SJCRH30 (cell line): ENCODE measurements around the gene MPHOSPH9. TPM values are rescaled to one million over a fixed set of nuclear protein-coding genes. Genes with fewer than 3 reads are reported as not detected.

ENCODE experiments used
- DNase-seq, 2 experiments: peaks; one replicate each; pipeline ENCODE4 v3.0.0-alpha.2; 2015 to 2020
- H3K27ac ChIP-seq: fragments of 250-450 bp; sonication (Bioruptor Pico); 2 replicates; pipeline ENCODE4 v1.5.1; 2020; ENCODE audit warnings: mild to moderate bottlenecking, moderate library complexity
- H3K27me3 ChIP-seq: fragments of 250-450 bp; sonication (Bioruptor Pico); 2 replicates; pipeline ENCODE4 v1.5.1; 2020; ENCODE audit warnings: mild to moderate bottlenecking, moderate library complexity
- H3K36me3 ChIP-seq: fragments of 250-450 bp; sonication (Bioruptor Pico); 2 replicates; pipeline ENCODE4 v1.5.1; 2020; ENCODE audit warnings: mild to moderate bottlenecking, moderate library complexity
- H3K4me1 ChIP-seq: fragments of 250-450 bp; sonication (Bioruptor Pico); 2 replicates; pipeline ENCODE4 v1.5.1; 2020; ENCODE audit warnings: mild to moderate bottlenecking, moderate library complexity
- H3K4me3 ChIP-seq: fragments of 250-450 bp; sonication (Bioruptor Pico); 2 replicates; pipeline ENCODE4 v1.5.1; 2020; ENCODE audit warnings: mild to moderate bottlenecking, moderate library complexity
- H3K9me3 ChIP-seq: fragments of 250-450 bp; sonication (Bioruptor Pico); replicated peaks from 2 replicates; pipeline ENCODE4 v1.5.1; 2020; ENCODE audit warnings: mild to moderate bottlenecking, moderate library complexity
- total RNA-seq: library from RNA; depleted of rRNA; stranded (reverse); fragments of >200 nt; shearing (Covaris generic); gene quantifications from 2 replicates; pipeline ENCODE4 v1.2.3, GENCODE V29; 2014

The MPHOSPH9 gene
- total RNA-seq, 1 experiment from 2014 or later, result 78.2 TPM

DNA sequence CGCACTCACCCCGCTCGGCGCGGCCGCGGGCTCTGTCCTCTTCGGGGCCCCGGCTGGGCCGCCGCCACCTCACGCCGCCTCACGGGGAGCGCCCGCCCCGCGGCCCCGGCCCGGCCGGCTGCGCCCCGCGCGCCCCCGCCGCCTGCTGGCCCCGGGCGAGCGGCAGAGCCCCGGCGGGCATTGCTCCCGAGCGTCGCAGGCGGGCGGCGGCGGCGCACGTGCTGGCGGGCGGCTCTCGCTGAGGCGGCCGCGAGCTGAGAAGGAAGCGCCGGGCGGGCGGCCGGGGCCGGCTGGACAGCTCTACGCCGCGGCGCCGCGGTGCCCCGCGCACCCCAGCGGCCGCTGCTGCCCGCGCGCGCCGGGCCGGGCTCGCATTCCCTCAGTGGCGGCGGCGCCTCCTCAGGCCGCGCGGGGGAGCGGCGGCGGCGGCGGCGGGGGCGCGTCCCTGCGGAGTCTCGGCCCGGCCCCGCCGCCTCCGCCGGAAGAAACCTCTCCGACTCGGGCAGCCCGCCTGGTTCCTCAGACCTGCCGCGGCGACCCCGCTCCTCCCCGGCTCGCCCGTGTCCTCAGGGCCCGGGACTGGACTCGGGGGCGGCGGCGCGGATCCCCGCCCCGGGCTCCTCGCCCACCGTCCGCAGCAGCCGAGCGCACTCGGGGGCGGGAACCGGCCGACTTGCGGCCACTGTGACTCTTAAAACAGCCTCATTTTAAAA lies 82.0 kb downstream of the MPHOSPH9 start, which contains the start of gene PITPNM2:
TSS of gene PITPNM2 (minus strand) at position 347 of the 713 bp plus-strand sequence. CDS start 116,500 bp downstream, outside the sequence.
- H3K9me3 ChIP-seq, result no peaks in the 10 kb centered on the region
- peak; percentile 37 to 66 for DNase-seq
- no peaks in the 10 kb centered on the region for H3K27me3 ChIP-seq
- peak within 1 kb of the TSS; percentile 71 for H3K4me3 ChIP-seq
- no peaks in the 10 kb centered on the region for H3K36me3 ChIP-seq
- H3K27ac ChIP-seq, result no peak within 1 kb of the TSS; the same call in 1 of the 2 replicates
- H3K4me1 ChIP-seq, result no peaks in the 10 kb centered on the region

DNA sequence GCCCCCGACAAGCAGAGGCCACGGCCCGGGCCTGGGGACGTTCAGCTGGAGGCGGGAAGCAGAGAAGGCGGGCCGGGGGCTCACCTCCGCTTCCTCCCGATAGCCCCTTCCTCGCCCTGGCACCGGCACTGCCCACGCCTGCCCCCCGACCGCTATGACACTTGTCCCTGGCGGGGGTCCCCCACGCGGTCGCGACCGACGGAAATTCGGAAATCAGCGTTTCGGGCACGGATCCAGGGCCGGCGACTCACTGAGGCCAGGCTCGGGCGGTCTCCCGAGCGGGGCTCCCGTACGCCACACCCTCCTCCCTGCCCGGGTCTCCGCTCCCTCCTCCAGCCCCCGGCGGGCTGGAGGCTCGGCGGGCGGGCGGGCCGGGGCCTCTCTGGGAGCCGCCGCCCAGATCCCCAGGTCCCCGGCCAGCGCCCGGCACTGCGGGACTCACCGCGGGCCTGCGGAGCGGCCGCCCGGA lies 82.6 kb downstream of the MPHOSPH9 start:
- peak overlapping the region; percentile 66 for H3K4me3 ChIP-seq
- no peaks in the 10 kb centered on the region for H3K36me3 ChIP-seq
- H3K9me3 ChIP-seq, result no peaks in the 10 kb centered on the region
- peak; percentile 43 to 51 for DNase-seq
- no peak overlapping the region for H3K27ac ChIP-seq
- no peaks in the 10 kb centered on the region for H3K27me3 ChIP-seq
- H3K4me1 ChIP-seq, result no peaks in the 10 kb centered on the region

DNA sequence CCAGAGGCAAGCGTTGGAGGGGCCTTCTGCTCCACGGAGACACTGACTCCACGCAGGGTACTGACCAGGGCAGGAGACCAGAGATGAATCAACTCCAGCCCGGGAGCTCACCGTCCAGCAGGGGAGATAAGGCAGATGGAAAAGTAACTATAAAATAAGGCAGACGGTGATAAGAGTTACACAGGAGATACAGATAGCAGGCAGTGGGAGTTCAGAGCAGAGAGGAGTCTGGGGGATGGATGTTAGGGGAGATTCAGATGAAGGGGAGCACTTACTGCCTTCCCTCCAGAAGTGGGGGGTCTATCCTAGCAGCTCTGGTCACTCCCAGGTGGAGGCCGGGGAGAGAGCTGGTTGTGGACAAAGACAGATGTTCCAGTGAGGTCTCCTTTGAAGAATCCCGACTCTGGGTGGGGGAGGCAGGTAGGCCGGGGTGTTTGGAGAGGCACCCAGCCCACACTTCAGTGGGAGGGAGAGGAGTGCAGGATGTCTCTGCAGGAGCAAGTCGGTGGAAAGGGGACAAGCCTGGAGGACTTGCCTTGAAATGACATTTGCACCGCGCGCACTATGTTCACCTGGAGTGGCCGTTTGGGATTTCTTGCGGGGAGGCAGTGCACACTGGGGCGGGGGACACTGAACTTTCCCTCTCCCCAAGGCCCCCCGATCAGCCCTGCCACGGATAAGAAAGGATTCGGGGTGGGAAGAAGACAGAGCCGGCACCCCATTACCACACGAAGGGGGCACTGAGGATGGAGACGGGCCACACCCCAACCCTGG lies 83.3 kb downstream of the MPHOSPH9 start:
- Histone ChIP-seq H3K4me1 (no peaks in the 10 kb centered on the region), H3K9me3 (no peaks in the 10 kb centered on the region), H3K27ac (no peak overlapping the region), H3K36me3 (no peaks in the 10 kb centered on the region), H3K27me3 (no peaks in the 10 kb centered on the region), H3K4me3 (peak overlapping the region; percentile 66)
- DNase-seq, result no peak

DNA sequence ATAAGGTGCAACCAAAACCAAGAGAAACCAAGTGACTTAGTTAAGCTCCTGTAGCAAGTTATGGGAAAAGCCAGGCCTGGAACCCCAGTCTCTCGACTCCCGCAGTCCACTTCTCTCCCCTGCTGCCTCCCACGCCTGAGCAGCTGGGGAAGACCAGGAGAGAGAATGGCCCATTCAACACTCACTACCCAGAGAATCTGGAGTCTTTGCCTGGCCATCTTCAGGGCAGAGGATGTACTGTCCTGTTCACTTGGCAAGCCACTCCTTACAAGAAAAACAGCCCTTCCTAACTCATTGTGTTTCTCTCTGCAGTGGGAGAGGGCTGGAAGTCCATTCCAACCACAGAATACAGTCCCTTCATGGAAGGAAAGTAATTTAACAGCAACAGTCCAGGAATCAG lies 83.9 kb downstream of the MPHOSPH9 start:
- DNase-seq, result no peak

DNA sequence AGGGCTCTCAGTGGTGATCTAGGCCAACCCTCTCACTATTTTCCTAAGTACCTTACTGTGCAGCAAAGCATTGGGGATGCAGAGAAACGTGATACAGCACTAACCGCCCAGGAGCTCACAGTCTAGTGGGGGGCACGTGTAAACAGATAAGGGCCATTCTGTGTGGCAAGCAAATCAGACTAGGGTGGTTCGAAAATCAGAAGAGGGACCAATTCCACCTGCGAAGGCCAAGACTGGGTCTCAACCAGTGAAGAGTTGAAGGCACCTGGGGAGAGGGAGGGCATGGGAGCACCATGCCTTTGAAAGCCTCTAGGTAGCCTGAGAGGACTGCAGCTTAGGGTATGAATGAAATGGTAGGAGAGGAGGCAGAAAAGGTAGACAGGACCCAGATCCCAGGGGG lies 84.3 kb downstream of the MPHOSPH9 start:
- no peaks in the 10 kb centered on the region for H3K27me3 ChIP-seq
- no peaks in the 10 kb centered on the region for H3K36me3 ChIP-seq
- H3K4me1 ChIP-seq, result no peaks in the 10 kb centered on the region
- H3K9me3 ChIP-seq, result no peaks in the 10 kb centered on the region
- H3K27ac ChIP-seq, result no peak overlapping the region
- DNase-seq, result no peak
- no peak overlapping the region for H3K4me3 ChIP-seq

More for the DNA sequence above, 83.9 kb downstream of the MPHOSPH9 start:
- Histone ChIP-seq H3K27me3 (no peaks in the 10 kb centered on the region), H3K27ac (no peak overlapping the region), H3K4me3 (no peak overlapping the region), H3K4me1 (no peaks in the 10 kb centered on the region), H3K9me3 (no peaks in the 10 kb centered on the region), H3K36me3 (no peaks in the 10 kb centered on the region)

DNA sequence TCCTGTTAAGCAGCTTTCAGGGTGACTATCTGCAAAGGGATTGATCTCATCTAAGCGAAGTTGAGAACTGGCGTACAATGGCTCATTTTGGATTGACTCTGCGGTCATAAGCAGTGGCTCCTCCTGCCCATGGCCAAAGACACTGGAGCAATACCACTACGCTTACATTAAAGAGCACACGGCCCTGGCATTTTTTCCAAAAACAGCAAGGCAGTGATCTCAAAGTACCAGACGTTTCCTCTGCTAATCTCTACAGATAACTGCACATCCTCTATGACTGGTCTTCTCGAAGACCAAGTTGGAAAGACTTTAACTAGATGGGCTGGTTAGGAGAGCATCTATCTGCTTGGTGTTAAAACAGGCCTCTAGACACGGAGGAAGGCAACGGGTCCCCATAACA lies 84.7 kb downstream of the MPHOSPH9 start:
- H3K4me3 ChIP-seq, result no peak overlapping the region
- H3K27me3 ChIP-seq, result no peaks in the 10 kb centered on the region
- H3K9me3 ChIP-seq, result no peaks in the 10 kb centered on the region
- no peaks in the 10 kb centered on the region for H3K36me3 ChIP-seq
- DNase-seq, result no peak
- H3K4me1 ChIP-seq, result no peaks in the 10 kb centered on the region
- no peak overlapping the region for H3K27ac ChIP-seq

DNA sequence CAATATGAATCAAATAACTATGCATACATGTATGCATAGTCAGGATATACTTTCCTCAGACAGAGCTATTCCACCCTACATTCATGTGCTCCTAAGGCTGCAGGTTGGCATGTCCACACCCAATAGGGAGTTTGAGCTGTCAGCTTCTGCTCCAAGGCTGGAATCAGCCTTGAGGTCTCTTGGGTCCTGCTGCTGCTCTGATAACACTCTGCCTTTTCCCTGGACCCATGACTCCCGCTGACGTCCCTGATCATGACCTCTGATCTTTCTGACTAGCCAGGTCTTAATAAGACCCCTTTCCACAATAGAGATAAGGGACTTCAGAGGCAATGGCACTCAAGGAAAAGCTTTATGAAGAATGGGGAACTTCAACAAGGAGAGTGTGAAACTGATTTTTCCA lies 87.7 kb downstream of the MPHOSPH9 start:
- no peak for DNase-seq
- Histone ChIP-seq H3K36me3 (no peaks in the 10 kb centered on the region), H3K4me3 (no peak overlapping the region)

DNA sequence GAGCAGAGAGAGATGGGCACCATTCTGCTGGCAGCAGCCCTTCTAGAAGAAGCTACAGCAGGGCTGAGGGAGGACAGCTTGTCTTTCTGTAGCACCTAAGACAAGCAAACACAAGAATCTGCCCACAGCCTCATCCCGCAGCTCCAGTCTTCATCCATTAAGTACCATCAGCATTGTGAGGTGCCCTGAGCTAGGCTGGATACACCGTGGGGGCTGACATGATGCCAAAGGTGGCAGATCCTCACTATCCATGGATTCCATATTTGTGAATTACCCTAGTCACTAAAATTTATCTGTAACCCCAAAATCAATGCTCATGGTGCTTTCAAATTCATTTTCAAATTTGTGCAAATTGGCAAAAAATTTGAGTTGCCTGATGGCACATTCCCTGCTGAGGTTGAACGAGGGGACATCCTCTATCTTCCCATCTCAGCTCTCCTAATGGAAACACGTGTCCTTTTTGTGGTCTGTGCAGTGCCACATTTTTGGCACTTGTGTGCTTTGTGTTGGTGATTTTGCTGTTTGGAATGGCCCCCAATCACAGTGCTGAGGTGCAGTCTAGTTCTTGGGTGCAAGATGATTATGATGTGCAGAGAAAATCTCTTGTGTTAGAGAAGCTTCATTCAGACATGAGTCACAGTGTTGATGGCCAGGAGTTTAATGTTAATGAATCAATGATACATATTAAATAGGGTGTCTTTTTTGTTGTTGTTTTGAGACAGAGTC lies 89.0 kb downstream of the MPHOSPH9 start:
- no peak overlapping the region for H3K4me3 ChIP-seq
- no peak overlapping the region for H3K27ac ChIP-seq
- no peaks in the 10 kb centered on the region for H3K27me3 ChIP-seq
- no peaks in the 10 kb centered on the region for H3K36me3 ChIP-seq
- H3K9me3 ChIP-seq, result no peaks in the 10 kb centered on the region
- no peak for DNase-seq
- peaks cover 19% of the 10 kb centered on the region for H3K4me1 ChIP-seq

More for the DNA sequence above, 87.7 kb downstream of the MPHOSPH9 start:
- Histone ChIP-seq H3K4me1 (peaks cover 16% of the 10 kb centered on the region), H3K27ac (no peak overlapping the region), H3K27me3 (no peaks in the 10 kb centered on the region), H3K9me3 (no peaks in the 10 kb centered on the region)

DNA sequence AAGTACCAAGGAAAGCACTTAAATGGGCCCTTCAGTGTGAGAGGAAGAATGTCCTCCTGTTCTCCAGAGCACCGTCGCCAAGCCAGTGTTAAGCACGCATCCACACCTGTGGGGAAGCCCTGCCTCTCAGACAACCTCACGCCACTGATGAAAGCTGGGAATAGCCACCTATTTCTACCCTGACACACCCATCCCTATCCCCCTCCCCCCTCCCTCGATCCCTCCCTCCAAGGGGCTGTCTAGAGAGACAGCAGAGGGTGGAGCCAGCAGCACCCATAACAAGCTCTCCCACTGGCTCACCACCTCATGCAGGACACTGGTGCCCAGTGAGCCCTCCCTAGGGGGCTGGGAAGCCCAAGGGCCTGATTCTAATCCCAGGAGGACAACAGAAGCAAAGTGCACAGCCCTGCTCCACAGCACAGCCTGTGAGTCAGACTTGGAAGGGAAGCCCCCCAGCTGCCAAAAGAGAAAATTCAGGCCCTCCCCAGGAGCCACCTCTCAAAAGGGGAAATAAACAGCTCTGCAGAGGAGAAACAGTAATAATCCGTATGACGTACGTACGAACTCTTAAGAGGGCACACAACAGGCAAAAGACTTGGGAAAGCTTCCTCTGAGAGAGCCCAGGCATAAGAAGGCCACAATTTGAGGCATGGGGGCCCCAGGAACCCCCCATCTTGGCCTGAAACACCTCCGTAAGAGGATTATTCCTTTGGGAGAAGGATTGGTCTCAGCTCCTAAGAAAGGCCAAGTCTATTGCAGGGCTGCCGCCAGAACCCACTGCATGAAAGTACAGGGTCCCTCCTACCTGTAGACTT lies 89.8 kb downstream of the MPHOSPH9 start:
- peaks cover 19% of the 10 kb centered on the region for H3K4me1 ChIP-seq
- H3K27ac ChIP-seq, result no peak overlapping the region
- DNase-seq, result no peak
- H3K4me3 ChIP-seq, result no peak overlapping the region
- H3K9me3 ChIP-seq, result no peaks in the 10 kb centered on the region
- no peaks in the 10 kb centered on the region for H3K27me3 ChIP-seq
- no peaks in the 10 kb centered on the region for H3K36me3 ChIP-seq

DNA sequence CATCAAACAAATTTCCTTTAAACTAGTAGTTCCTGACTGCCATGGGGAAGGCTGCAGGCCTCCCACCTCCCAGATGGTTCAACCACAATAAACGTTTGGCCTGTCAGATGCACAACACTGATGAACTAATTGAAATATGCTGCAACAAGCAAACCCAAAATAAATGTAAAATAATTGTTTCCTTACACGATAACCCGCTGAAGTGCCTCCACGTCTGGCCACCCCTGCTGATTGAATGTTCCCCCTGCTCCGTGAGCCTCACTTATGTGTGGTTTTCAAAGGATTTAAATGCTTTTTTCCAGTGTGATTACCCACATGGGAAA lies 90.5 kb downstream of the MPHOSPH9 start:
- H3K4me3 ChIP-seq, result no peak overlapping the region
- H3K27me3 ChIP-seq, result no peaks in the 10 kb centered on the region
- H3K36me3 ChIP-seq, result no peaks in the 10 kb centered on the region
- peaks cover 19% of the 10 kb centered on the region for H3K4me1 ChIP-seq
- no peak overlapping the region for H3K27ac ChIP-seq
- no peaks in the 10 kb centered on the region for H3K9me3 ChIP-seq
- DNase-seq, result no peak

DNA sequence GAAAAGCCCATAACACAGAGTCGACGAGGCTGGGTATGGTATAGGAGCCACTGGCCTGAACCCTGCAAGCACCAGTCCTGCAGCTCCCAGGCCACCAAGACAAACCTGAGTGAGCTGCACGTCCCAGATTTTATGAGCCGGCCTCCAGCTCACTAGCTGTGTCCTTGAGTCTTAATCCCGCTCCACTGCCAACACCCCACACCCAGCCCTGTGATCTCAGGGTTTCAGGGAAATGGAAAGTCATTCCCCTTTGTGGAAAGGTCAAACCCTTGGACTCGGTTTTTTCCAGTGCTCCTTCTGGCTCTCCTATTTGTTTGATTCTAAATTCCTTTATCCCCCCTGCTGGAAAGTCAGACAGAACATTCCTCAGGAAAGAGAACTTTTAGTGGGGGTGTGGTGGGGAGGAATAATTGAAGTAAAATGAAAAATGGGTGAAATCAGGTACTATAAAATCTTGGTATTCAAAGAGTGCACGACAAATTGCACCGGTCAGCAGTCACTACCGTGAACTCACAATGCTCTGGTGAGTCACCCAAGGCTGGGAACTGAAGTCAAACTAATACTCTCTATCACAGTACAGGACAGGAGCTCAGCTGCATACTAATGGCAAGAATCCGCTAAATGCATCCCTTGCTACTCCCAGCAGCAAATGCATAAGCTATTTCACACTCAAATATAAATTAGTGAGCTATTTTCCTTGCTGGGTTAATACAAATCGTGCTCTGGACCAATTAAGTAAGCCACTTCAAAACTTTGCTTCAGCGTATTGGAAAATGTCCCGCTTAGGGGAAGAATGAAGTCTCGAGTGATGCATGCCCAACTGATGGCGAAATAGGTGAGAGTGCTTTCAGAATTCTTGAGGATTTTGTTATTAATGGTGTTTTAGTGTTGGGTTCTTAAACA lies 91.1 kb downstream of the MPHOSPH9 start:
- Histone ChIP-seq H3K36me3 (no peaks in the 10 kb centered on the region), H3K27me3 (no peaks in the 10 kb centered on the region), H3K4me1 (peaks cover 19% of the 10 kb centered on the region), H3K27ac (no peak overlapping the region), H3K4me3 (no peak overlapping the region), H3K9me3 (no peaks in the 10 kb centered on the region)
- DNase-seq, result peak in 1 of 2 experiments; percentile 24

DNA sequence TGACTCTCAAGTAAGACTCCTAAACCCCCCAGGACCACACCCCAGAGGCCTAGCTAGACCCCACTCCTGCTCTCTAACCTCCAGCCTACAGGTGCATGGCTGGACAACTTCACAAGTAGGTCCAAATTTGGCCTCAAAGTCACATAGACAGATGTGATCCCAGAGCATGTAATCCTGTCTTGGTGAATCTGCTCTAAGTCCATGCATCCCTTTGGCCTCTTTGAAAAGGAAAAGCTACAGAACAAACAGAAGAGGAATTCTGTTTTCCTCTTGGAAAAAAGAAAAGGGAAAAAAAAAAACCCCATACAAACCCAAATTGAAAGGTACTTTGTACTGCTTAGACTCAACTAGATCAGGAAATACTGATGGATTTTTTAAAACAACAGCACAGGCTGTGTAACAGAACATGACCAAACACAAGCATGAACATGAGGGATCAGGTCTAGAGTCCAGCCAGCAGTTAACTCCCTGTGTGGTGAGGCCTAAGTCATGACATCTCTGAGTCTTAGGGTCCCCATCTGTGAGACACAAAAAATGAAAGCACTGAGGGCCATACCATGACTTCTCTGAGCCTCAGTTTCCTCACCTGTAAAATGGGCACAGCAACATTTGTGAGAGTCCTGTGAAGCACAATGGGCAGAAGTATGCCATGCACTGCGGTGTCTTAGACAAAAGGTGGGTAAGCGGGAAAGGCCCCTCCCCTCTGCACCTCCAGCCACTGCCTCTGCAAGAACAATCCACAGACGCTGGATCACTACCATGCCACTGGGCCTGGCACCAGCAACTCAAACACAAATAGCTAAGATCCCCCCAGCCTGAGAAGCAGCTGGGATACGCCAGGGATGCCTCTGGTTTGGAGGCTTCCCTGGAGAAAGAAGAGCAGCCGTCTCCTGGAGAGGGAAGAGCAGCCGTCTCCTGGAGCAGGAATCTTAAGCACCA lies 92.0 kb downstream of the MPHOSPH9 start:
- peaks cover 19% of the 10 kb centered on the region for H3K4me1 ChIP-seq
- no peak overlapping the region; the same call in 1 of the 2 replicates for H3K27ac ChIP-seq
- H3K4me3 ChIP-seq, result no peak overlapping the region
- no peaks in the 10 kb centered on the region for H3K27me3 ChIP-seq
- no peak for DNase-seq
- no peaks in the 10 kb centered on the region for H3K36me3 ChIP-seq
- no peaks in the 10 kb centered on the region for H3K9me3 ChIP-seq
